H1 (cell line): ENCODE data around the gene PRIMPOL. TPM values are rescaled to one million over a fixed set of nuclear protein-coding genes. Genes with fewer than 3 reads are reported as not detected.

Experiments
- CTCF ChIA-PET: fragments of 300-600 bp; sonication (Branson Sonifier 250); formaldehyde crosslinking; loops from one replicate; lab custom pipeline; 2021; ENCODE audit not compliant: partially characterized antibody; lab: Charles Lee
- POLR2A ChIA-PET: fragments of 300-600 bp; sonication (Branson Sonifier 250); formaldehyde crosslinking; loops from one replicate; lab custom pipeline; 2021; ENCODE audit warnings: inconsistent platforms; ENCODE audit not compliant: partially characterized antibody; lab: Charles Lee
- DNase-seq, 2 experiments: peaks; one replicate each; pipeline versions ENCODE4 v3.0.0 to v3.0.0-alpha.2; 2010 to 2022; ENCODE audit warnings: low spot score in 2 of 2, low read depth in 1 of 2, mixed read lengths in 1 of 2
- FAIRE-seq: peaks from 2 replicates; lab custom pipeline; 2011; peaks lifted over from hg19 to GRCh38; lab: Jason Lieb, UNC
- H2AFZ ChIP-seq: 2 replicates; pipeline ENCODE4 v1.8.1; 2012; ENCODE audit warnings: low read length, inconsistent platforms
- H2AK5ac ChIP-seq: 2 replicates; pipeline ENCODE4 v1.6.1; 2013; ENCODE audit warnings: low read depth, low read length
- H2BK120ac ChIP-seq: replicated peaks from 2 replicates; pipeline ENCODE3; 2013; ENCODE audit warnings: low read depth, low read length, inconsistent platforms
- H2BK12ac ChIP-seq: 2 replicates; pipeline ENCODE4 v1.6.1; 2013; ENCODE audit warnings: low read depth, low read length
- H2BK15ac ChIP-seq: 2 replicates; pipeline ENCODE4 v1.6.1; 2013; ENCODE audit warnings: low read length
- H2BK20ac ChIP-seq: 2 replicates; pipeline ENCODE4 v1.6.1; 2013; ENCODE audit warnings: low read length
- H2BK5ac ChIP-seq: 2 replicates; pipeline ENCODE4 v1.6.1; 2013; ENCODE audit warnings: low read depth, low read length
- H3K14ac ChIP-seq: 2 replicates; pipeline ENCODE4 v1.6.1; 2013; ENCODE audit warnings: inconsistent platforms; ENCODE audit not compliant: insufficient read length
- H3K18ac ChIP-seq: 2 replicates; pipeline ENCODE4 v1.6.1; 2013; ENCODE audit warnings: low read length; ENCODE audit errors: extremely low read depth
- H3K23ac ChIP-seq: 2 replicates; pipeline ENCODE4 v1.6.1; 2013; ENCODE audit warnings: inconsistent platforms; ENCODE audit not compliant: insufficient read length
- H3K23me2 ChIP-seq: 2 replicates; pipeline ENCODE4 v1.6.1; 2013; ENCODE audit warnings: low read depth, low read length
- H3K27ac ChIP-seq: 2 replicates; pipeline ENCODE4 v1.6.1; 2011; ENCODE audit warnings: low read depth, low read length, inconsistent platforms
- H3K27me3 ChIP-seq, 4 experiments: replicated peaks in 1 of 4; 1 replicate in 1 of 4; 2 replicates in 3 of 4; pipeline versions ENCODE4 v1.6.1 to v1.8.1; 2011 to 2013; ENCODE audit warnings: low read length in 3 of 4, mild to moderate bottlenecking in 3 of 4, inconsistent platforms in 2 of 4, mixed read lengths in 2 of 4, moderate library complexity in 1 of 4; ENCODE audit not compliant: control insufficient read depth in 3 of 4, insufficient read depth in 3 of 4; ENCODE audit errors: extremely low read depth in 1 of 4
- H3K36me3 ChIP-seq, 4 experiments: 2 replicates each; pipeline versions ENCODE4 v1.6.1 to v1.8.1; 2011 to 2013; ENCODE audit warnings: mild to moderate bottlenecking in 4 of 4, low read length in 3 of 4, moderate library complexity in 2 of 4, control low read depth in 1 of 4, inconsistent platforms in 1 of 4; ENCODE audit not compliant: insufficient read depth in 4 of 4, control insufficient read depth in 2 of 4
- H3K4ac ChIP-seq: replicated peaks from 2 replicates; pipeline ENCODE3; 2013; ENCODE audit warnings: low read length, low read depth, mixed read lengths, inconsistent platforms; ENCODE audit not compliant: insufficient read length
- H3K4me1 ChIP-seq, 4 experiments: replicated peaks in 1 of 4; 1 replicate in 1 of 4; 2 replicates in 3 of 4; pipeline versions ENCODE4 v1.6.1 to v1.8.1; 2011 to 2013; ENCODE audit warnings: low read length in 3 of 4, inconsistent platforms in 2 of 4, mixed read lengths in 1 of 4; ENCODE audit not compliant: insufficient read depth in 4 of 4, control insufficient read depth in 3 of 4
- H3K4me2 ChIP-seq, 2 experiments: 2 replicates each; pipeline versions ENCODE4 v1.6.1 to v1.8.1; 2011 to 2013; ENCODE audit warnings: low read depth in 2 of 2, low read length in 2 of 2, control low read depth in 1 of 2, inconsistent platforms in 1 of 2, mild to moderate bottlenecking in 1 of 2; ENCODE audit not compliant: insufficient read depth in 1 of 2
- H3K4me3 ChIP-seq, 4 experiments: fragments of 200-600, 300-600 bp in 1 of 4; sonication (generic), shearing (Covaris generic), sonication (Bioruptor Twin) in 1 of 4; 2 replicates each; pipeline versions ENCODE4 v1.5.1 to v1.8.1; 2011 to 2016; ENCODE audit warnings: low read length in 4 of 4, low read depth in 3 of 4, control low read depth in 2 of 4, inconsistent platforms in 2 of 4, mild to moderate bottlenecking in 2 of 4, mixed read lengths in 1 of 4, moderate library complexity in 1 of 4; ENCODE audit not compliant: insufficient read depth in 2 of 4; ENCODE audit errors: extremely low read depth in 1 of 4
- H3K56ac ChIP-seq: replicated peaks from 2 replicates; pipeline ENCODE3; 2013; ENCODE audit warnings: low read depth, mild to moderate bottlenecking, mixed read lengths, low read length, inconsistent platforms; ENCODE audit not compliant: insufficient read length
- H3K79me1 ChIP-seq: 2 replicates; pipeline ENCODE4 v1.6.1; 2013; ENCODE audit warnings: low read depth, low read length, control low read depth
- H3K79me2 ChIP-seq, 2 experiments: 2 replicates each; pipeline versions ENCODE4 v1.6.1 to v1.8.1; 2012 to 2013; ENCODE audit warnings: low read length in 2 of 2, mild to moderate bottlenecking in 2 of 2, inconsistent platforms in 1 of 2; ENCODE audit not compliant: insufficient read depth in 2 of 2, control insufficient read depth in 1 of 2
- H3K9ac ChIP-seq, 4 experiments: replicated peaks in 1 of 4; 1 replicate in 1 of 4; 2 replicates in 3 of 4; pipeline versions ENCODE4 v1.6.1 to v1.8.1; 2011 to 2013; ENCODE audit warnings: low read depth in 3 of 4, low read length in 3 of 4, control low read depth in 2 of 4, mild to moderate bottlenecking in 2 of 4, moderate library complexity in 2 of 4, inconsistent platforms in 1 of 4; ENCODE audit errors: extremely low read depth in 1 of 4
- H3K9me3 ChIP-seq, 2 experiments: 2 replicates each; pipeline versions ENCODE4 v1.6.1 to v1.8.1; 2012 to 2013; ENCODE audit warnings: mild to moderate bottlenecking in 2 of 2, moderate library complexity in 2 of 2, control low read depth in 1 of 2, inconsistent platforms in 1 of 2, low read depth in 1 of 2, low read length in 1 of 2, mixed read lengths in 1 of 2; ENCODE audit not compliant: insufficient read depth in 2 of 2
- H4K20me1 ChIP-seq, 2 experiments: replicated peaks in 1 of 2; 2 replicates each; pipeline versions ENCODE3 to v1.8.1; 2011 to 2013; ENCODE audit warnings: inconsistent platforms in 2 of 2, low read length in 2 of 2, mild to moderate bottlenecking in 1 of 2; ENCODE audit not compliant: insufficient read depth in 2 of 2, control insufficient read depth in 1 of 2
- H4K5ac ChIP-seq: 2 replicates; pipeline ENCODE4 v1.6.1; 2013; ENCODE audit warnings: low read length, low read depth, mixed read lengths, inconsistent platforms; ENCODE audit not compliant: insufficient read length
- H4K8ac ChIP-seq: 2 replicates; pipeline ENCODE4 v1.8.0; 2013; ENCODE audit warnings: mild to moderate bottlenecking, moderate library complexity, low read length, inconsistent platforms; ENCODE audit not compliant: insufficient read depth; ENCODE audit errors: extremely low read depth
- H4K91ac ChIP-seq: replicated peaks from 2 replicates; pipeline ENCODE3; 2013; ENCODE audit warnings: low read length, mixed read lengths, inconsistent platforms; ENCODE audit not compliant: insufficient read length
- ATF2 ChIP-seq: IDR thresholded peaks from 2 replicates; pipeline ENCODE4 v1.6.1; 2012; ENCODE audit warnings: low read length, inconsistent platforms
- ATF3 ChIP-seq: IDR thresholded peaks from 2 replicates; pipeline ENCODE4 v1.6.1; 2011; ENCODE audit warnings: low read depth, mild to moderate bottlenecking, low read length; ENCODE audit not compliant: insufficient read depth
- E2F6 ChIP-seq: IDR thresholded peaks from 2 replicates; pipeline ENCODE4 v1.6.1; 2012; ENCODE audit warnings: inconsistent platforms
- EGR1 ChIP-seq: IDR thresholded peaks from 2 replicates; pipeline ENCODE4 v1.6.1; 2011; ENCODE audit warnings: low read depth, low read length, borderline replicate concordance
- GTF2F1 ChIP-seq: IDR thresholded peaks from 2 replicates; pipeline ENCODE4 v1.6.1; 2012; ENCODE audit warnings: low read depth, low read length, improper control_type of control experiment, borderline replicate concordance
- NRF1 ChIP-seq: IDR thresholded peaks from 2 replicates; pipeline ENCODE4 v1.6.1; 2011; ENCODE audit warnings: mild to moderate bottlenecking, low read depth, low read length, improper control_type of control experiment
- POLR2AphosphoS5 ChIP-seq: IDR thresholded peaks from 2 replicates; pipeline ENCODE4 v1.6.1; 2011; ENCODE audit warnings: low read depth, low read length
- SIN3A ChIP-seq, 2 experiments: IDR thresholded peaks in 1 of 2; conservative IDR thresholded peaks in 1 of 2; 2 replicates each; pipeline ENCODE4 v1.6.1; 2011 to 2012; ENCODE audit warnings: low read length in 2 of 2, improper control_type of control experiment in 1 of 2, low read depth in 1 of 2, mild to moderate bottlenecking in 1 of 2
- SP2 ChIP-seq: IDR thresholded peaks from 2 replicates; pipeline ENCODE4 v1.6.1; 2012; ENCODE audit warnings: mild to moderate bottlenecking, low read length, inconsistent platforms
- TAF1 ChIP-seq: IDR thresholded peaks from 2 replicates; pipeline ENCODE4 v1.6.1; 2011; ENCODE audit warnings: mild to moderate bottlenecking, low read depth, low read length
- WGBS, 2 experiments: shearing (Covaris generic) in 1 of 2; methylation state at CpG; one replicate each; pipeline versions ENCODE4 v1.1.6 to v1.1.7; 2013 to 2015; ENCODE audit warnings: low lambda C conversion rate in 2 of 2, mixed read lengths in 2 of 2, inconsistent platforms in 1 of 2, low coverage in 1 of 2, missing lambda C conversion rate in 1 of 2; ENCODE audit not compliant: insufficient replicate concordance in 2 of 2, insufficient coverage in 1 of 2, insufficient read length in 1 of 2; ENCODE audit errors: extremely low coverage in 1 of 2, missing lambda C conversion rate in 1 of 2; 5-methylcytosine and 5-hydroxymethylcytosine counted together
- polyA plus RNA-seq, 7 experiments: library from polyadenylated mRNA; depleted of rRNA in 3 of 7; stranded (reverse) in 5 of 7; unstranded in 2 of 7; fragments of >200 nt in 5 of 7; fragments of 200-250 nt in 2 of 7; gene quantifications; 1 replicate in 5 of 7; 2 replicates in 1 of 7; 4 replicates in 1 of 7; pipeline versions ENCODE4 v1.2.1 to v1.2.3, GENCODE V29; 2011 to 2013; ENCODE audit warnings: missing spikeins in 2 of 7, mixed read lengths in 2 of 7
- total RNA-seq: library from RNA; stranded (reverse); fragmentation: NEBNext Ultra II Directional; extraction: Animal tissue kit (Norgen Biotek cat#: 25700); gene quantifications from 2 replicates; pipeline ENCODE4 v1.2.1, GENCODE V29; 2021

PRIMPOL gene
- total and polyA plus RNA-seq, 2 of the 8 experiments (the other 6 are each of a cell fraction or from before 2014, with no cell fraction given), result 4.4 to 6.7 TPM

- no peak for DNase-seq
- no peak overlapping the region for H4K8ac ChIP-seq
- no peak overlapping the region for H2BK15ac ChIP-seq
- no peak overlapping the region for H3K27ac ChIP-seq
- no peak overlapping the region for H3K9ac ChIP-seq
- peaks cover 0 to 1% of the 10 kb centered on the region in 2 experiments for H4K20me1 ChIP-seq
- H2BK120ac ChIP-seq, result no peak overlapping the region
- no peak overlapping the region for H2AK5ac ChIP-seq
- no peak overlapping the region for H3K14ac ChIP-seq
- H3K4me1 ChIP-seq, result no peaks in the 10 kb centered on the region
- no peak overlapping the region for H3K4me3 ChIP-seq
- H3K79me1 ChIP-seq, result no peaks in the 10 kb centered on the region
- no peak overlapping the region for H3K4ac ChIP-seq
- 78% methylated on average over 1 of the region's 1 CpG; no CpG with 5 or more reads in 1 of the 2 experiments for WGBS, 2 experiments
- no peak overlapping the region for H3K23ac ChIP-seq
- H4K5ac ChIP-seq, result no peak overlapping the region
- no peaks in the 10 kb centered on the region for H3K27me3 ChIP-seq
- H3K79me2 ChIP-seq, result no peaks in the 10 kb centered on the region
- H2AFZ ChIP-seq, result no peak overlapping the region
- H3K56ac ChIP-seq, result no peak overlapping the region
- ChIA-PET CTCF (interaction anchor here (1.2 kb wide), 1 partner anchor 17 kb away, joined by 3 read pairs; no protein-coding TSS in a partner anchor), POLR2A (interaction anchor here (1.3 kb wide), 1 partner anchor 13 kb away, joined by 6 read pairs; the partner anchor contains the start of genes CASP3 and PRIMPOL)
- FAIRE-seq, result no peak
- H3K18ac ChIP-seq, result no peak overlapping the region
- no peaks in the 10 kb centered on the region for H3K23me2 ChIP-seq
- H3K36me3 ChIP-seq, result peaks cover 0 to 3% (median 0%) of the 10 kb centered on the region in 4 experiments; a peak in 1 of 8 replicates
- no peak overlapping the region for H2BK20ac ChIP-seq
- H4K91ac ChIP-seq, result no peak overlapping the region
- H2BK5ac ChIP-seq, result no peak overlapping the region
- no peaks in the 10 kb centered on the region for H3K9me3 ChIP-seq
- no peak overlapping the region for H2BK12ac ChIP-seq
- no peak overlapping the region for H3K4me2 ChIP-seq
- no peak for TF ChIP-seq TAF1
- TF ChIP-seq NRF1, result no peak
- TF ChIP-seq ATF3, result no peak
- TF ChIP-seq GTF2F1, result no peak
- no peak for TF ChIP-seq POLR2AphosphoS5
- TF ChIP-seq SP2, result no peak
- TF ChIP-seq EGR1, result no peak
- TF ChIP-seq ATF2, result no peak
- TF ChIP-seq SIN3A (conservative IDR thresholded peaks at IDR 0.05 in 1 of 2, IDR thresholded peaks at IDR 0.05 in 1 of 2; ENCODE audit: low read depth in 1 of 2, low read length in 2 of 2), result no peak
- no peak for TF ChIP-seq E2F6
Observed at GRCh38 chr4:184662236-184662635, 12.7 kb downstream of the PRIMPOL start.
